GM12878 (cell line): ENCODE data around the gene PIM2. TPM values are rescaled to one million over a fixed set of nuclear protein-coding genes. Genes with fewer than 3 reads are reported as not detected.

Experiments used
- ATAC-seq: fragments of 200-7000 bp; cut with Tn5 transposase; 3 replicates; pipeline ENCODE4 v1.9.1; 2020; ENCODE audit warnings: mild to moderate bottlenecking, moderate library complexity
- BruUV-seq: library from RNA; stranded (reverse); fragments of 400-500 nt; replicated peaks from 2 replicates; lab custom pipeline; 2021; lab: Mats Ljungman, UMichigan
- CTCF ChIA-PET: fragments of 300-600 bp; sonication (Branson Sonifier 250); formaldehyde crosslinking; extraction: SDS; loops from one replicate; lab custom pipeline; 2021; ENCODE audit warnings: inconsistent platforms; lab: Yijun Ruan, JAX
- POLR2A ChIA-PET: fragments of 350-600 bp; formaldehyde crosslinking; extraction: SDS; loops from one replicate; lab custom pipeline; 2021; ENCODE audit warnings: inconsistent platforms; lab: Charles Lee
- RAD21 ChIA-PET: fragments of 300-600 bp; sonication (Branson Sonifier 250); formaldehyde crosslinking; loops from one replicate; lab custom pipeline; 2023; ENCODE audit warnings: antibody characterized with exemption; ENCODE audit not compliant: unreplicated experiment; lab: Charles Lee
- SMC1A ChIA-PET: fragments of 300-600 bp; sonication (Branson Sonifier 250); formaldehyde crosslinking; loops from one replicate; lab custom pipeline; 2023; ENCODE audit not compliant: unreplicated experiment, uncharacterized antibody; lab: Charles Lee
- DNase-seq: peaks from one replicate; pipeline ENCODE4 v3.0.0-alpha.2; 2011; ENCODE audit warnings: low read depth, low spot score
- FAIRE-seq: peaks from 3 replicates; lab custom pipeline; 2011; peaks lifted over from hg19 to GRCh38; lab: Jason Lieb, UNC
- H2AFZ ChIP-seq: 2 replicates; pipeline ENCODE4 v1.6.0; 2011; ENCODE audit warnings: low read depth, low read length, control low read depth; ENCODE audit not compliant: control insufficient read depth
- H3K27ac ChIP-seq: 2 replicates; pipeline ENCODE4 v1.5.1; 2011; ENCODE audit warnings: control low read depth; ENCODE audit not compliant: control insufficient read depth, insufficient read depth
- H3K27me3 ChIP-seq, 2 experiments: replicated peaks in 1 of 2; 2 replicates each; pipeline versions ENCODE4 v1.6.0 to v1.6.1; 2011; ENCODE audit warnings: low read length in 1 of 2; ENCODE audit not compliant: control insufficient read depth in 2 of 2, insufficient read depth in 2 of 2
- H3K36me3 ChIP-seq, 2 experiments: 2 replicates each; pipeline ENCODE4 v1.5.1; 2011; ENCODE audit warnings: low read length in 1 of 2; ENCODE audit not compliant: control insufficient read depth in 2 of 2, insufficient read depth in 2 of 2
- H3K4me1 ChIP-seq: 2 replicates; pipeline ENCODE4 v1.6.1; 2011; ENCODE audit warnings: mild to moderate bottlenecking, low read length, moderate library complexity, mixed read lengths; ENCODE audit not compliant: control insufficient read depth, insufficient read depth
- H3K4me2 ChIP-seq: 2 replicates; pipeline ENCODE4 v1.6.0; 2011; ENCODE audit warnings: control low read depth; ENCODE audit not compliant: control insufficient read depth, insufficient read depth
- H3K4me3 ChIP-seq: fragments of 200-600 bp; sonication (generic); 2 replicates; pipeline ENCODE4 v1.5.1; 2016
- H3K79me2 ChIP-seq: 2 replicates; pipeline ENCODE4 v1.6.0; 2011; ENCODE audit warnings: low read length; ENCODE audit not compliant: control insufficient read depth, insufficient read depth
- H3K9ac ChIP-seq: 2 replicates; pipeline ENCODE4 v1.8.0; 2011; ENCODE audit warnings: low read length, control low read depth, mixed read lengths; ENCODE audit not compliant: control insufficient read depth, insufficient read depth
- H3K9me3 ChIP-seq: replicated peaks from 3 replicates; pipeline ENCODE4 v1.5.1; 2011; ENCODE audit warnings: mild to moderate bottlenecking, low read length; ENCODE audit not compliant: control insufficient read depth, insufficient read depth
- H4K20me1 ChIP-seq: 2 replicates; pipeline ENCODE4 v1.6.0; 2011; ENCODE audit not compliant: control insufficient read depth, insufficient read depth
- ATF2 ChIP-seq: IDR thresholded peaks from 2 replicates; pipeline ENCODE4 v1.6.1; 2012; ENCODE audit warnings: low read length, inconsistent platforms
- BCL3 ChIP-seq: IDR thresholded peaks from 2 replicates; pipeline ENCODE4 v1.6.1; 2011; ENCODE audit warnings: borderline replicate concordance, low read depth, mild to moderate bottlenecking, moderate library complexity, low read length; ENCODE audit not compliant: insufficient read depth, poor library complexity, severe bottlenecking
- BMI1 ChIP-seq: fragments of 450-650 bp; IDR thresholded peaks from 2 replicates; pipeline ENCODE4 v1.6.1; 2016; ENCODE audit warnings: mild to moderate bottlenecking, moderate library complexity, borderline replicate concordance
- CBX5 ChIP-seq: sonication (generic); IDR thresholded peaks from 2 replicates; pipeline ENCODE4 v1.6.1; 2016; ENCODE audit warnings: low read depth, moderate library complexity, mild to moderate bottlenecking, inconsistent platforms
- CHD4 ChIP-seq: fragments of 200-600 bp; sonication (generic); IDR thresholded peaks from 2 replicates; pipeline ENCODE4 v1.6.1; 2016; ENCODE audit warnings: mild to moderate bottlenecking
- EZH2 ChIP-seq: IDR thresholded peaks from 2 replicates; pipeline ENCODE4 v1.6.1; 2012; ENCODE audit warnings: low read depth, mild to moderate bottlenecking, control low read depth, inconsistent platforms, low read length, borderline replicate concordance; ENCODE audit not compliant: control insufficient read depth
- HCFC1 ChIP-seq: fragments of 150-350 bp; IDR thresholded peaks from 2 replicates; pipeline ENCODE4 v1.6.1; 2014; ENCODE audit warnings: low read length
- NBN ChIP-seq: fragments of 450-650 bp; IDR thresholded peaks from 2 replicates; pipeline ENCODE4 v1.6.1; 2016
- PAX8 ChIP-seq: fragments of 450-650 bp; IDR thresholded peaks from 2 replicates; pipeline ENCODE4 v1.6.1; 2017; ENCODE audit warnings: mild to moderate bottlenecking, moderate library complexity
- PML ChIP-seq: IDR thresholded peaks from 2 replicates; pipeline ENCODE4 v1.6.1; 2012; ENCODE audit warnings: low read length, inconsistent platforms
- POLR2AphosphoS5 ChIP-seq: IDR thresholded peaks from 2 replicates; pipeline ENCODE4 v1.6.1; 2011; ENCODE audit warnings: mild to moderate bottlenecking, low read length, inconsistent platforms
- SIN3A ChIP-seq: IDR thresholded peaks from 2 replicates; pipeline ENCODE4 v1.6.1; 2012; ENCODE audit warnings: low read depth, low read length, improper control_type of control experiment
- SIX5 ChIP-seq: IDR thresholded peaks from 2 replicates; pipeline ENCODE4 v1.6.1; 2011; ENCODE audit warnings: mild to moderate bottlenecking, low read depth, low read length, moderate library complexity; ENCODE audit not compliant: severe bottlenecking
- USF2 ChIP-seq: IDR thresholded peaks from 2 replicates; pipeline ENCODE4 v1.6.1; 2011; ENCODE audit warnings: low read depth, low read length, improper control_type of control experiment, borderline replicate concordance
- YBX1 ChIP-seq: fragments of 450-650 bp; IDR thresholded peaks from 2 replicates; pipeline ENCODE4 v1.6.1; 2016; ENCODE audit warnings: antibody characterized with exemption
- ZNF622 ChIP-seq: fragments of 450-650 bp; IDR thresholded peaks from 2 replicates; pipeline ENCODE4 v1.6.1; 2017; ENCODE audit warnings: mild to moderate bottlenecking, inconsistent platforms
- WGBS: methylation state at CpG from one replicate; pipeline ENCODE4 v1.1.6; 2016; ENCODE audit warnings: low lambda C conversion rate; ENCODE audit not compliant: insufficient replicate concordance, insufficient coverage; ENCODE audit errors: missing lambda C conversion rate; 5-methylcytosine and 5-hydroxymethylcytosine counted together
- in situ Hi-C: fragments of 300-500 bp; cut with MboI; formaldehyde crosslinking; loops from 9 replicates; pipeline ENCODE4 v1.14.3; 2018; ENCODE audit warnings: mixed read lengths
- intact Hi-C: fragments of 100-400 bp; cut with micrococcal nuclease; formaldehyde crosslinking; loops from one replicate; pipeline ENCODE4 v1.14.2; 2022; ENCODE audit not compliant: unreplicated experiment
- polyA plus RNA-seq, 11 experiments: library from polyadenylated mRNA; depleted of rRNA in 4 of 11; unstranded in 6 of 11; stranded (reverse) in 5 of 11; fragments of >200 nt; fragmentation: Nextera tagmentation in 4 of 11; fragmentation: Illumina TruSeq in 1 of 11; extraction: Ambion mirVana in 4 of 11; extraction: Trizol in 1 of 11; gene quantifications; 1 replicate in 1 of 11; 2 replicates in 10 of 11; pipeline versions ENCODE4 v1.2.1 to v1.2.3, GENCODE V29; 2011 to 2016; ENCODE audit warnings: inconsistent platforms in 2 of 11, missing spikeins in 2 of 11, low read depth in 1 of 11
- total RNA-seq, 4 experiments: library from RNA; depleted of rRNA in 3 of 4; stranded (reverse); fragments of >200 nt in 3 of 4; fragmentation: Illumina TruSeq in 1 of 4; extraction: Trizol in 1 of 4; gene quantifications; 2 replicates each; pipeline versions ENCODE4 v1.2.1 to v1.2.3, GENCODE V29; 2013 to 2021
- TF ChIP-seq, protein P1 (sequence below): IDR thresholded peaks from 2 replicates; pipeline ENCODE4 v1.6.1; 2012; ENCODE audit warnings: low read depth, low read length, improper control_type of control experiment

The PIM2 gene
- total and polyA plus RNA-seq, 10 of the 15 experiments (the other 5 are each of a cell fraction or from before 2014, with no cell fraction given): 19.2 to 96.8 (median 32.3) TPM

DNA sequence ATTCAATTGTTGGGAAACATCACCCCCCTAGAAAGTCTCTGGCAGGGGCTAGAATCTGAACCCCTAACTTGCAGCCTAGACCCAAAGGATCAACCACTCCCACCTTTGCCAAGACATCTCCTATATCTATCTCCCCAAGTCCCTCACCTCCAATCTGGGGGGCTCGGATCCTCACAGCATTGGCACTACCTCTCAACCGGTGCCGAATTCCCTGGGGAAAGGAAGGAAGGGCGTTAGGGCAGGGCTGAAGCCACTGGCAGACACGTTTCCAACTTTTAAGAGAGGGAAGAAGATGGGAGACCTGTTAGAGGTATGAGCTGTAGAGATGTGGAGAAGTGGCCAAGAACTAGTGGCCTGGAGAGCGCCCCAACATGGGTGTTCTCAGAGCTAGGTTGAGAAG, 23.9 kb downstream of the PIM2 start:
- H3K9me3 ChIP-seq: no peaks in the 10 kb centered on the region; the same call in 2 of the 3 replicates
- intact Hi-C loops: loop anchor here (5.0 to 10.0 kb wide), 3 partner anchors 147 to 420 kb away; partner anchors contain the start of genes FTSJ1, SLC38A5 and TFE3
- no peak overlapping the region for H3K9ac ChIP-seq
- CTCF ChIA-PET: interaction anchor here (1.1 kb wide), 1 partner anchor 246 kb away, joined by 3 read pairs; no protein-coding TSS in a partner anchor
- 80% methylated on average over 5 of the region's 6 CpGs for WGBS
- in situ Hi-C loops: no loop called here
- H3K27me3 ChIP-seq: no peaks in the 10 kb centered on the region
- no peak for DNase-seq
- no peaks in the 10 kb centered on the region for H4K20me1 ChIP-seq
- POLR2A ChIA-PET: interaction anchor here (0.6 to 1.5 kb wide), 2 partner anchors 51 to 61 kb away, joined by 3 to 5 read pairs; no protein-coding TSS in a partner anchor
- RAD21 ChIA-PET: no interaction called here
- TF ChIP-seq NBN: no peak
- TF ChIP-seq CHD4: no peak
- no peak for TF ChIP-seq USF2
- TF ChIP-seq BCL3: no peak
- TF ChIP-seq HCFC1: no peak
- TF ChIP-seq PAX8: no peak
- TF ChIP-seq ATF2: no peak
- no peak for TF ChIP-seq BMI1
- TF ChIP-seq, protein P1, sequence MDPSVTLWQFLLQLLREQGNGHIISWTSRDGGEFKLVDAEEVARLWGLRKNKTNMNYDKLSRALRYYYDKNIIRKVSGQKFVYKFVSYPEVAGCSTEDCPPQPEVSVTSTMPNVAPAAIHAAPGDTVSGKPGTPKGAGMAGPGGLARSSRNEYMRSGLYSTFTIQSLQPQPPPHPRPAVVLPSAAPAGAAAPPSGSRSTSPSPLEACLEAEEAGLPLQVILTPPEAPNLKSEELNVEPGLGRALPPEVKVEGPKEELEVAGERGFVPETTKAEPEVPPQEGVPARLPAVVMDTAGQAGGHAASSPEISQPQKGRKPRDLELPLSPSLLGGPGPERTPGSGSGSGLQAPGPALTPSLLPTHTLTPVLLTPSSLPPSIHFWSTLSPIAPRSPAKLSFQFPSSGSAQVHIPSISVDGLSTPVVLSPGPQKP: no peak
- no peak for TF ChIP-seq YBX1
- TF ChIP-seq POLR2AphosphoS5: no peak
- TF ChIP-seq PML: no peak
- no peak for TF ChIP-seq SIX5
- no peak for TF ChIP-seq EZH2
- no peak for TF ChIP-seq CBX5
- no peak for TF ChIP-seq SIN3A
- TF ChIP-seq ZNF622: no peak
- no peak for ATAC-seq
- no peak overlapping the region for H3K4me2 ChIP-seq
- H3K4me1 ChIP-seq: no peaks in the 10 kb centered on the region
- SMC1A ChIA-PET: no interaction called here
- H2AFZ ChIP-seq: no peak overlapping the region
- no peak overlapping the region for H3K4me3 ChIP-seq
- no peak for FAIRE-seq
- no peaks in the 10 kb centered on the region for H3K36me3 ChIP-seq
- peaks cover 22% of the 10 kb centered on the region for H3K79me2 ChIP-seq
- no peak overlapping the region for H3K27ac ChIP-seq
- BruUV-seq: no TSS peak
